Activated CD8-positive, alpha-beta T cell treated with anti-CD3 and anti-CD28 coated beads for 36 hours (primary cell): Measurements from ENCODE around the gene YTHDF1. TPM values are rescaled to one million over a fixed set of nuclear protein-coding genes. Genes with fewer than 3 reads are reported as not detected.
"Not testable (repeated sequence)": the region's sequence is repeated elsewhere in the genome, so short reads cannot be mapped to it uniquely, and the experiment has no call there.

ENCODE experiments used
- ATAC-seq: fragments of 200-7000 bp; cut with Tn5 transposase; one replicate; pipeline ENCODE4 v1.10.0; 2021; ENCODE audit warnings: mild to moderate bottlenecking, moderate library complexity
- CTCF ChIA-PET: fragments of 350-600 bp; sonication (Branson Sonifier 250); formaldehyde crosslinking; loops from one replicate; lab custom pipeline; 2021; ENCODE audit warnings: antibody characterized with exemption; lab: Charles Lee
- POLR2A ChIA-PET: fragments of 350-600 bp; sonication (Branson Sonifier 250); formaldehyde crosslinking; loops from one replicate; lab custom pipeline; 2021; ENCODE audit warnings: antibody characterized with exemption; lab: Charles Lee
- DNase-seq: peaks from one replicate; pipeline ENCODE4 v3.0.0-alpha.2; 2020
- H3K27ac Mint-ChIP-seq: one replicate; pipeline ENCODE4 v1.8.0; 2021; ENCODE audit warnings: mild to moderate bottlenecking, mixed read lengths
- H3K27me3 Mint-ChIP-seq: one replicate; pipeline ENCODE4 v1.8.0; 2021; ENCODE audit warnings: mixed read lengths
- H3K36me3 Mint-ChIP-seq: one replicate; pipeline ENCODE4 v1.8.0; 2021; ENCODE audit warnings: low read depth, mixed read lengths
- H3K4me1 Mint-ChIP-seq: one replicate; pipeline ENCODE4 v1.8.0; 2021; ENCODE audit warnings: low read depth, mixed read lengths
- H3K4me3 Mint-ChIP-seq: one replicate; pipeline ENCODE4 v1.8.0; 2021; ENCODE audit warnings: mild to moderate bottlenecking, moderate library complexity, mixed read lengths
- H3K9me3 Mint-ChIP-seq: one replicate; pipeline ENCODE4 v1.8.0; 2021; ENCODE audit warnings: mixed read lengths
- CTCF ChIP-seq: fragments of 200-600 bp; IDR thresholded peaks from one replicate; pipeline ENCODE4 v1.8.0; 2022; ENCODE audit warnings: antibody characterized with exemption, mild to moderate bottlenecking
- intact Hi-C: fragments of 100-400 bp; cut with micrococcal nuclease; formaldehyde crosslinking; loops from one replicate; pipeline ENCODE4 v1.10.0; 2022
- total RNA-seq, 2 experiments: library from RNA; stranded (reverse); gene quantifications; one replicate each; pipeline ENCODE4 v1.2.3, GENCODE V29; 2021

YTHDF1 gene
- total RNA-seq, 2 experiments from 2014 or later: 31.0 TPM

GRCh38 chr20:63159826-63160640 is 55.9 kb downstream of the YTHDF1 start:
- no peaks in the 10 kb centered on the region for H3K36me3 Mint-ChIP-seq
- intact Hi-C loops: no loop called here

DNA sequence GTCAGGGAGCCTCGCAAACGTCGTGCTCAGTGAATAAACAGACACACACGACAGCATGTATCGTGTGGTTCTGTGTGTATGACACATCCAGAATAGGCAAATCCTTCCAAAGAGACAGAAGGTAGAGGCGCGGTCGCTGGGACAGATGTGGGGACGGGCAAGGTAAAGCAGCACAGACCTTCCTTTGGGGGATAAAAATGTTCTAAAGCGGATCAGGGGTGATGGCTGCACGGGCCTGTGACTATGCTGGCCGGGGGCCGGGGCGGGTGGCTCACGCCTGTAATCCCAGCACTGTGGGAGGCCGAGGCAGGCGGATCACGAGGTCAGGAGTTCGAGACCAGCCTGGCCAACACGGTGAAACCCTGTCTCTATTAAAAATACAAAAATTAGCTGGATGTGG is 56.7 kb downstream of the YTHDF1 start:
- DNase-seq, H3K4me3 Mint-ChIP-seq, intact Hi-C loops, ATAC-seq, POLR2A ChIA-PET, CTCF ChIA-PET, H3K4me1 Mint-ChIP-seq, H3K27ac Mint-ChIP-seq, H3K9me3 Mint-ChIP-seq, H3K36me3 Mint-ChIP-seq, H3K27me3 Mint-ChIP-seq: not testable (repeated sequence)

More at GRCh38 chr20:63159826-63160640, 55.9 kb downstream of the YTHDF1 start:
- no peaks in the 10 kb centered on the region for H3K27me3 Mint-ChIP-seq
- H3K4me1 Mint-ChIP-seq: no peaks in the 10 kb centered on the region
- no peak for TF ChIP-seq CTCF
- DNase-seq (no peak), ATAC-seq (no peak)
- H3K4me3 Mint-ChIP-seq: no peak overlapping the region
- ChIA-PET POLR2A (no interaction called here), CTCF (interaction anchor here (0.7 kb wide), 1 partner anchor 104 kb away, joined by 3 read pairs; no protein-coding TSS in a partner anchor)
- H3K9me3 Mint-ChIP-seq: no peaks in the 10 kb centered on the region
- H3K27ac Mint-ChIP-seq: no peak overlapping the region

DNA sequence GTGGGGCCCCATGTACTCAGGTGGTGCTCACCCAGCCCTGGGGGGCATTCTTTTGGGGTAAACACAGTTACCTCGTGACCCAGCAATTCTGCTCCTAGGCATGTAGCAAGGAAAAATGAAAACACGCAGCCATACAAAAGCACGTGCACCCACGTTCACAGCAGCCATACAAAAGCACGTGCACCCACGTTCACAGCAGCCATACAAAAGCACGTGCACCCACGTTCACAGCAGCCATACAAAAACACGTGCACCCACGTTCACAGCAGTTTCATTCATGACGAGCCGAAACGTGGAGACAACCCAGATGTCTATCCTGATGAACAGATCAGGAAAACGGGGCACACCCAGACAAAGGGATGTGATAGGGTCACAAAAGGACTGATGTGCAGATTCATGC is 57.1 kb downstream of the YTHDF1 start:
- H3K27me3 Mint-ChIP-seq: peaks cover 4% of the 10 kb centered on the region
- TF ChIP-seq CTCF: no peak
- H3K36me3 Mint-ChIP-seq: no peaks in the 10 kb centered on the region
- DNase-seq (no peak), ATAC-seq (no peak)
- intact Hi-C loops: no loop called here
- no peak overlapping the region for H3K4me3 Mint-ChIP-seq
- H3K4me1 Mint-ChIP-seq: no peaks in the 10 kb centered on the region
- CTCF ChIA-PET: no interaction called here
- no peak overlapping the region for H3K27ac Mint-ChIP-seq
- H3K9me3 Mint-ChIP-seq: no peaks in the 10 kb centered on the region
- POLR2A ChIA-PET: no interaction called here

- peaks cover 8% of the 10 kb centered on the region for H3K27me3 Mint-ChIP-seq
These were observed 57.6 kb downstream of the YTHDF1 start for GRCh38 chr20:63158352-63158751.

GRCh38 chr20:63157431-63157830 is 58.5 kb downstream of the YTHDF1 start:
- DNase-seq, intact Hi-C loops, H3K4me3 Mint-ChIP-seq, H3K9me3 Mint-ChIP-seq, H3K27ac Mint-ChIP-seq, H3K36me3 Mint-ChIP-seq, H3K4me1 Mint-ChIP-seq, CTCF ChIA-PET, POLR2A ChIA-PET, ATAC-seq: not testable (repeated sequence)
- H3K27me3 Mint-ChIP-seq: peaks cover 12% of the 10 kb centered on the region

More at GRCh38 chr20:63158352-63158751, 57.6 kb downstream of the YTHDF1 start:
- no peak for ATAC-seq
- DNase-seq: no peak
- Mint-ChIP-seq H3K27ac (no peak overlapping the region), H3K4me1 (no peaks in the 10 kb centered on the region), H3K9me3 (no peaks in the 10 kb centered on the region), H3K4me3 (no peak overlapping the region), H3K36me3 (no peaks in the 10 kb centered on the region)
- ChIA-PET POLR2A (no interaction called here), CTCF (no interaction called here)
- intact Hi-C loops: no loop called here
- TF ChIP-seq CTCF: no peak

DNA sequence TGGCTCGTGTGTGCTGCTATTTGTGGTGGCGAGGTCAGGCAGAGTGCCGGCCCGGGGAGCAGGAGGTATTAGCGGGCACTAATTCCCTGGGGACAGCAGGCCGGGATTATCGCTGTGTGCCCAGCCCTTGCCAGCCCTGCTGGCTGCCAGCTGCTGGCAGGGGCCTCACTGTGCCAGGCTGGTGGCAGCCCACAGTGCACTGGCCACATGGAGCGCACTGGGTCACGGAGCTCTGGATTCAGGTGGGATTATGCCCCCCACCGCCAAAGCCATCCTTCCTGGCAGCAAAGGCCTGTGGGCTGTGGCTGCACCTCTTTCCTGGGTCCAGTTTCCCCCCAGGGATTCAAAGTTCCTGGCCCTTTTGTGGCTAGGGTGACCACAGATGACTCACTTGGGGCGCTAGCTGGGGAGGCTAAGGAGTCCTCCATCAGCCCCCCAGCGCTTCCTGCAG is 59.7 kb downstream of the YTHDF1 start:
- Mint-ChIP-seq H3K4me1 (no peaks in the 10 kb centered on the region), H3K36me3 (no peaks in the 10 kb centered on the region), H3K9me3 (no peaks in the 10 kb centered on the region), H3K4me3 (no peak overlapping the region), H3K27me3 (peaks cover 13% of the 10 kb centered on the region), H3K27ac (no peak overlapping the region)
- intact Hi-C loops: no loop called here
- CTCF ChIA-PET: interaction anchor here (1.1 kb wide), 1 partner anchor 78 kb away, joined by 3 read pairs; no protein-coding TSS in a partner anchor
- POLR2A ChIA-PET: no interaction called here
- ATAC-seq (no peak), DNase-seq (no peak)
- no peak for TF ChIP-seq CTCF
